ENCODE results near the gene MTSS2. TPM values are rescaled to one million over a fixed set of nuclear protein-coding genes. Genes with fewer than 3 reads are reported as not detected.
A peak's percentile ranks its signal among the peaks of the same experiment; 100 is the strongest.

The MTSS2 gene
- total and polyA plus RNA-seq, 2 experiments from 2014 or later, result 1.6 to 19.6 TPM

DNA sequence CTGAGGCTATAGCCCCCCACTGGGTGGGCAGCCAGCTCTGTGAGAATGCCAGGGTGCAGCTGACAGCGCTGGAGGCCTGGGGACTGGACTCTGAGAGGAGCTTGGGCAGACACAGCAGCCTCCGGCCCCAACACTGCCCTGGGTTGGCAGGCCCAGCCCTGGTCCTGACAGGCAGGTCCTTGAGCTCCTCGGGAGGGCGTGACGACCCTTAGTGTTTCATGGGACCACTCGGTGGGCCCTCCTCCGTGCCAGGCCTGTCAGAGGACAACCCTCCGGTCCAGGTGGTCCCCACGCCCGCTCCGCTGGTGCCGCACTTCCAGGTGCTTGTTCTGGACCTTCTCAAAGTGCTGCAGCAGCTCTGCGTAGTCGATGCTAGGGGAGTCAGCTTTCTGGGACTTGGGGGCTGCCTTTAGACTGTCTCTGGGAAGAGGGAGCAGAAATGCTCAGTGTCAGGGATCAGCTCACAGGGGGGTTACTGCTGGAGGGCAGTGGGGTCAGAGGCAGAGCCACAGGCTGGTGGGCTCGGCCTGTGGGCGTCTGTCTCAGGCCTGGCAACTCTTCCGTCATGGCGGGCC lies 1.9 kb upstream of the MTSS2 start (continued):
- TF ChIP-seq, protein P1, sequence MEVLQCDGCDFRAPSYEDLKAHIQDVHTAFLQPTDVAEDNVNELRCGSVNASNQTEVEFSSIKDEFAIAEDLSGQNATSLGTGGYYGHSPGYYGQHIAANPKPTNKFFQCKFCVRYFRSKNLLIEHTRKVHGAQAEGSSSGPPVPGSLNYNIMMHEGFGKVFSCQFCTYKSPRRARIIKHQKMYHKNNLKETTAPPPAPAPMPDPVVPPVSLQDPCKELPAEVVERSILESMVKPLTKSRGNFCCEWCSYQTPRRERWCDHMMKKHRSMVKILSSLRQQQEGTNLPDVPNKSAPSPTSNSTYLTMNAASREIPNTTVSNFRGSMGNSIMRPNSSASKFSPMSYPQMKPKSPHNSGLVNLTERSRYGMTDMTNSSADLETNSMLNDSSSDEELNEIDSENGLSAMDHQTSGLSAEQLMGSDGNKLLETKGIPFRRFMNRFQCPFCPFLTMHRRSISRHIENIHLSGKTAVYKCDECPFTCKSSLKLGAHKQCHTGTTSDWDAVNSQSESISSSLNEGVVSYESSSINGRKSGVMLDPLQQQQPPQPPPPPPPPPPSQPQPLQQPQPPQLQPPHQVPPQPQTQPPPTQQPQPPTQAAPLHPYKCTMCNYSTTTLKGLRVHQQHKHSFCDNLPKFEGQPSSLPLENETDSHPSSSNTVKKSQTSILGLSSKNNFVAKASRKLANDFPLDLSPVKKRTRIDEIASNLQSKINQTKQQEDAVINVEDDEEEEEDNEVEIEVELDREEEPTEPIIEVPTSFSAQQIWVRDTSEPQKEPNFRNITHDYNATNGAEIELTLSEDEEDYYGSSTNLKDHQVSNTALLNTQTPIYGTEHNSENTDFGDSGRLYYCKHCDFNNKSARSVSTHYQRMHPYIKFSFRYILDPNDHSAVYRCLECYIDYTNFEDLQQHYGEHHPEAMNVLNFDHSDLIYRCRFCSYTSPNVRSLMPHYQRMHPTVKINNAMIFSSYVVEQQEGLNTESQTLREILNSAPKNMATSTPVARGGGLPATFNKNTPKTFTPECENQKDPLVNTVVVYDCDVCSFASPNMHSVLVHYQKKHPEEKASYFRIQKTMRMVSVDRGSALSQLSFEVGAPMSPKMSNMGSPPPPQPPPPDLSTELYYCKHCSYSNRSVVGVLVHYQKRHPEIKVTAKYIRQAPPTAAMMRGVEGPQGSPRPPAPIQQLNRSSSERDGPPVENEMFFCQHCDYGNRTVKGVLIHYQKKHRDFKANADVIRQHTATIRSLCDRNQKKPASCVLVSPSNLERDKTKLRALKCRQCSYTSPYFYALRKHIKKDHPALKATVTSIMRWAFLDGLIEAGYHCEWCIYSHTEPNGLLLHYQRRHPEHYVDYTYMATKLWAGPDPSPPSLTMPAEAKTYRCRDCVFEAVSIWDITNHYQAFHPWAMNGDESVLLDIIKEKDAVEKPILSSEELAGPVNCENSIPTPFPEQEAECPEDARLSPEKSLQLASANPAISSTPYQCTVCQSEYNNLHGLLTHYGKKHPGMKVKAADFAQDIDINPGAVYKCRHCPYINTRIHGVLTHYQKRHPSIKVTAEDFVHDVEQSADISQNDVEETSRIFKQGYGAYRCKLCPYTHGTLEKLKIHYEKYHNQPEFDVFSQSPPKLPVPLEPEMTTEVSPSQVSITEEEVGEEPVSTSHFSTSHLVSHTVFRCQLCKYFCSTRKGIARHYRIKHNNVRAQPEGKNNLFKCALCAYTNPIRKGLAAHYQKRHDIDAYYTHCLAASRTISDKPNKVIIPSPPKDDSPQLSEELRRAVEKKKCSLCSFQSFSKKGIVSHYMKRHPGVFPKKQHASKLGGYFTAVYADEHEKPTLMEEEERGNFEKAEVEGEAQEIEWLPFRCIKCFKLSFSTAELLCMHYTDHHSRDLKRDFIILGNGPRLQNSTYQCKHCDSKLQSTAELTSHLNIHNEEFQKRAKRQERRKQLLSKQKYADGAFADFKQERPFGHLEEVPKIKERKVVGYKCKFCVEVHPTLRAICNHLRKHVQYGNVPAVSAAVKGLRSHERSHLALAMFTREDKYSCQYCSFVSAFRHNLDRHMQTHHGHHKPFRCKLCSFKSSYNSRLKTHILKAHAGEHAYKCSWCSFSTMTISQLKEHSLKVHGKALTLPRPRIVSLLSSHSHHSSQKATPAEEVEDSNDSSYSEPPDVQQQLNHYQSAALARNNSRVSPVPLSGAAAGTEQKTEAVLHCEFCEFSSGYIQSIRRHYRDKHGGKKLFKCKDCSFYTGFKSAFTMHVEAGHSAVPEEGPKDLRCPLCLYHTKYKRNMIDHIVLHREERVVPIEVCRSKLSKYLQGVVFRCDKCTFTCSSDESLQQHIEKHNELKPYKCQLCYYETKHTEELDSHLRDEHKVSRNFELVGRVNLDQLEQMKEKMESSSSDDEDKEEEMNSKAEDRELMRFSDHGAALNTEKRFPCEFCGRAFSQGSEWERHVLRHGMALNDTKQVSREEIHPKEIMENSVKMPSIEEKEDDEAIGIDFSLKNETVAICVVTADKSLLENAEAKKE (CRISPR knock-in tag; IDR thresholded peaks at IDR 0.05), result no peak
- TF ChIP-seq POLR2AphosphoS5 (IDR thresholded peaks at IDR 0.05; ENCODE audit: low read depth) (no peak), JUNB (IDR thresholded peaks at IDR 0.05; ENCODE audit: unreplicated experiment) (no peak)

- no peak overlapping the region for H3K27ac Mint-ChIP-seq
- Histone ChIP-seq H4K20me1 (replicated peaks; ENCODE audit: insufficient read depth) (peaks cover 4% of the 10 kb centered on the region), H3K79me2 (replicated peaks; ENCODE audit: insufficient read depth) (no peaks in the 10 kb centered on the region), H3K4me1 (ENCODE audit: insufficient read depth) (peaks cover 10% of the 10 kb centered on the region; the same call in 1 of the 2 replicates), H3K27me3 (ENCODE audit: insufficient read depth) (peaks cover 8% of the 10 kb centered on the region), H3F3A (replicated peaks; ENCODE audit: low read depth) (peaks cover 22% of the 10 kb centered on the region; the same call in 1 of the 2 replicates), H3K36me3 (ENCODE audit: insufficient read depth) (no peaks in the 10 kb centered on the region), H3K4me2 (peak overlapping the region; percentile 78; the same call in 1 of the 2 replicates), H3K4me3 (no peak overlapping the region), H3K27ac (ENCODE audit: low read depth) (peak overlapping the region; percentile 45; the same call in 1 of the 2 replicates), H2AFZ (no peak overlapping the region), H3K9me2 (ENCODE audit: insufficient read depth) (no peaks in the 10 kb centered on the region)
- peaks cover 25% of the 10 kb centered on the region for H3K27me3 Mint-ChIP-seq (ENCODE audit: insufficient read depth, low read depth, poor library complexity)
- H3K4me1 Mint-ChIP-seq, result peaks cover 29% of the 10 kb centered on the region
- no peaks in the 10 kb centered on the region; the same call in 2 of the 3 replicates for H3K36me3 Mint-ChIP-seq (ENCODE audit: low read depth)
- peak; percentile 12 for ATAC-seq
- H3K9me3 Mint-ChIP-seq, result no peaks in the 10 kb centered on the region; the same call in 2 of the 3 replicates
- H3K4me3 Mint-ChIP-seq, result peak overlapping the region; percentile 74
- DNase-seq (ENCODE audit: low spot score), result no peak
- TF ChIP-seq ETS1 (IDR thresholded peaks at IDR 0.05) (no peak), ZNF331 (CRISPR knock-in tag; IDR thresholded peaks at IDR 0.05; ENCODE audit: low read depth) (no peak), REST (IDR thresholded peaks at IDR 0.05; ENCODE audit: unreplicated experiment) (no peak), POLR2AphosphoS5 (IDR thresholded peaks at IDR 0.05; ENCODE audit: low read depth) (no peak)
These were observed 1.3 kb upstream of the MTSS2 start for GRCh38 chr16:70687102-70687511.

Data from GM23338 (cell line).